IPS-18a (cell line): ENCODE measurements around the gene DEGS2.
"Not testable (repeated sequence)": the region's sequence is repeated elsewhere in the genome, so short reads cannot be mapped to it uniquely, and the experiment has no call there.

Experiments used
- H3K27ac ChIP-seq: one replicate; pipeline ENCODE4 v1.5.1; 2013; ENCODE audit warnings: low read length
- H3K27me3 ChIP-seq: one replicate; pipeline ENCODE4 v1.6.1; 2013; ENCODE audit warnings: mild to moderate bottlenecking, low read length; ENCODE audit not compliant: control insufficient read depth, insufficient read depth
- H3K36me3 ChIP-seq: one replicate; pipeline ENCODE4 v1.6.1; 2013; ENCODE audit warnings: low read depth, low read length; ENCODE audit not compliant: control insufficient read depth
- H3K4me1 ChIP-seq: one replicate; pipeline ENCODE4 v1.6.1; 2013; ENCODE audit warnings: low read depth, low read length; ENCODE audit not compliant: control insufficient read depth
- H3K4me3 ChIP-seq: one replicate; pipeline ENCODE4 v1.5.1; 2013; ENCODE audit warnings: low read length
- H3K9ac ChIP-seq: one replicate; pipeline ENCODE4 v1.6.1; 2013; ENCODE audit warnings: mild to moderate bottlenecking, low read length, moderate library complexity
- H3K9me3 ChIP-seq: one replicate; pipeline ENCODE4 v1.6.1; 2013; ENCODE audit warnings: low read depth, low read length; ENCODE audit not compliant: control insufficient read depth

Gene DEGS2

DNA sequence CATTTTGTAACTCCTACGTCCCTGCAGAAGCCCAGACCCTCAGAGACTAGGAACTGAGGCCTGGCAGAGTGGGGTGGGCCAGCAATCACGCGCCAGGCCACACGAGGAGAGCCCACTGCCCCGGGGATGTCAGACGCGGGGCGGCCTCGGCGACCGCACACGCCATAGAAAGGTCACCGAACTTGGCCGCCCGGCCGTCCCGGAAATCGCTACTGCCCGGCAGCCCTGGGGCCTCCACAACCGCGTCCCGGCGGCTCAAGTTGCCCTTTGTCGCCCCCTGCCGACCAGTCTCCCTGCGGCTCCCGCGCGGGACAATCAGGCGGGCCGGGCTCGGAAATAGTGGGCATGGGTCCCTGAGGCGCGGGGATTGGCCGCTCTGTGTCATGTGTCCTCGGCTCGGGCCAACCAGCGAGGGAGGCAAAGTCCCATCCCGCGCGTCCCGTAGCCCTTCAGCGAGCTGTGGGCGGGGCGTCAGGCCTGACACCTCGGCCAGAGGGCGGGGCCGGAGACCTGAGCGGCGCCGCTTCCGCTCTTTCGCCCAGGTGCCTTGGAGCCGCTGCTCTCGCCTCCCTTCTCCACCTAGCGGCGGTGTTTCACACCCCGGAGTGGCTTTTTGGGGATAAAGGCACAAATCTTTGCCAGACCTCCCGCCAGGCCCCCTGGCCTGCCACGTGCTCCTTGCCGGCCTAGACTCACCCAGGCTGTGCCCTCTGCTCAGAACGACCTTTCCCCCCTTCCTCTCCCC, 33.4 kb upstream of the DEGS2 start:
- H3K4me3 ChIP-seq, result peak overlapping the region; percentile 40
- H3K36me3 ChIP-seq, result no peaks in the 10 kb centered on the region
- peak overlapping the region; percentile 34 for H3K9ac ChIP-seq
- H3K27ac ChIP-seq, result no peak overlapping the region
- H3K9me3 ChIP-seq, result no peaks in the 10 kb centered on the region
- H3K4me1 ChIP-seq, result peaks cover 8% of the 10 kb centered on the region
- H3K27me3 ChIP-seq, result no peaks in the 10 kb centered on the region

DNA sequence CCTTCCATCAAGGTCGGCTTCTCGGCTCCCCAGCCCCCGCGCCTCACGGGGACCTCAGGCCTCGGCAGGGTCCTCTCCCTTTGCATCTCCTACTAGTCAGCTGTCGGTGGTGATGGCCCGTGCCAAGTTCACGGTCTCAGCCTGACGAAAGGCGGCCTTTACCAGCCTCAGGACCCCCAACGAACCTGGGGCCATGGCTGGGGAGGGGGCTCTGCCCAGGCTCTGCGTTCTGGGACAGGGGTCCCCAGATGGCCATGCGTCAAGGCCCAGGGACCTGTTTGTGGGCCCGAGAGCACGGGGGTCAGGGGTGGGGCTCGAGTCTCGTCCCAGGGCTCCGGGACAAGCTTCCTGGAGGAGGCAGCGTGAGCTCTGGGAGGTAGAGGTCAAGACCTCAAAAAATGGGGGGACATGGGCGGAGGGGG, 32.8 kb upstream of the DEGS2 start:
- H3K4me1 ChIP-seq, result peaks cover 8% of the 10 kb centered on the region
- H3K36me3 ChIP-seq, result no peaks in the 10 kb centered on the region
- no peaks in the 10 kb centered on the region for H3K9me3 ChIP-seq
- peak overlapping the region; percentile 40 for H3K4me3 ChIP-seq
- no peaks in the 10 kb centered on the region for H3K27me3 ChIP-seq
- peak overlapping the region; percentile 34 for H3K9ac ChIP-seq
- H3K27ac ChIP-seq, result no peak overlapping the region

- no peak overlapping the region for H3K4me3 ChIP-seq
- H3K27ac ChIP-seq, result no peak overlapping the region
- H3K36me3 ChIP-seq, result no peaks in the 10 kb centered on the region
- H3K9me3 ChIP-seq, result no peaks in the 10 kb centered on the region
- peaks cover 8% of the 10 kb centered on the region for H3K4me1 ChIP-seq
- no peak overlapping the region for H3K9ac ChIP-seq
- H3K27me3 ChIP-seq, result no peaks in the 10 kb centered on the region
These were observed 32.3 kb upstream of the DEGS2 start for GRCh38 chr14:100191584-100192249.

DNA sequence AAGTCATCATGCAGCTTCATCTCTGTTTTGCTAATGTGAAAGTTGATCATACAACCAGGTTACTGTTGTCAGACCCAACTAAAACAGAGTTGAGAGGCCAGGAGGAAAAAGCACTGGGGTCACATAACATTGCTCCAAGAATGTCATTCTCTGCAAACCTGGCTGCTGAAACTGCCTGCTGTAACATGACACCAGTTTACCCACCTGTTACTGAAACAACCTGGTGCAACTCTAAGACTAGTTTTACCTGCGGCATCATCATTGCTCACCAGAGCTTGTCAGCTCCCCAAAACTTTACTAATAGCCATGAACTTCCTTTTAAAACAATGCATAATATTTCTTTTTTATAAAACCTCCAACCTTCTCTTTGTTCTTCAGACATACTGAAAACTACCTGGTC, 30.7 kb upstream of the DEGS2 start:
- Histone ChIP-seq H3K9ac (no peak overlapping the region), H3K27me3 (no peaks in the 10 kb centered on the region), H3K9me3 (no peaks in the 10 kb centered on the region), H3K36me3 (no peaks in the 10 kb centered on the region), H3K27ac (no peak overlapping the region), H3K4me1 (peaks cover 8% of the 10 kb centered on the region), H3K4me3 (no peak overlapping the region)

GRCh38 chr14:100188392-100189030, 29.1 kb upstream of the DEGS2 start:
- no peaks in the 10 kb centered on the region for H3K36me3 ChIP-seq
- H3K9ac ChIP-seq, result no peak overlapping the region
- H3K27ac ChIP-seq, result no peak overlapping the region
- H3K4me1 ChIP-seq, result peaks cover 8% of the 10 kb centered on the region
- no peak overlapping the region for H3K4me3 ChIP-seq
- H3K9me3 ChIP-seq, result no peaks in the 10 kb centered on the region
- H3K27me3 ChIP-seq, result no peaks in the 10 kb centered on the region

- no peak overlapping the region for H3K4me3 ChIP-seq
- H3K9me3 ChIP-seq, result no peaks in the 10 kb centered on the region
- no peaks in the 10 kb centered on the region for H3K36me3 ChIP-seq
- H3K9ac ChIP-seq, result no peak overlapping the region
- H3K4me1 ChIP-seq, result peaks cover 2% of the 10 kb centered on the region
- H3K27me3 ChIP-seq, result no peaks in the 10 kb centered on the region
- H3K27ac ChIP-seq, result no peak overlapping the region
These were observed 27.9 kb upstream of the DEGS2 start for GRCh38 chr14:100187247-100187833.

DNA sequence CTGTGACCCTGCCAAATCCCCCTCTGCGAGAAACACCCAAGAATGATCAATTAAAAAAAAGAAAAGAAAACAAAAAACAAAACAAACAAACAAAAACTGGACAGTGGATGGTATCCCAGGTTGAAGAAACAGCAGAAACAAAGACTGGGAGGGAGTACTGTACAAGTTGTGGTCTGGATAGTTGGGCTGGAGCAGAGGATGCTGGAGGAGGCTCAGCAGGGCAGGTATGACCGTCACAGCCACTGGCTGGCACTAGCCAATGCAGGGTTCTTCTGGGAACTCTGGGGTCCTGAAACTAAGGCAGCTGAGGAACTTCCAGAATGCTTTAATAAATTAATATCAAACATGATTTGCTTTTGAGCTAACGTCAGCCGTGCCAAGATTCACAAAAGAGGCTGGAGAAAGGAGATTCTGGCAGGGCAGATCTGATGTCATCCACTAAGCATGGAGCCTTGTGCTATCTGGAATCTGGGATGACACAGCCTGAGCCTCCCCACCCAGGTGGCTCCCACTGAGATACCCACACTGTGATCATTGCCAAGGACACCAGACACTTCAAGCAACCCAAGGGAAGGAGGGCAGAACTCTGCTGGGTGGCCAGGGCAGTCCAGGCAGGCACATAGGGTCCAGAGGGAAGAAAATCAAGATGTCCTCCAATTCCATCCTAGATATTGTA, 22.6 kb upstream of the DEGS2 start:
- H3K9me3 ChIP-seq, H3K27ac ChIP-seq, H3K9ac ChIP-seq, H3K4me3 ChIP-seq, H3K27me3 ChIP-seq, H3K4me1 ChIP-seq, H3K36me3 ChIP-seq: not testable (repeated sequence)

- H3K27me3 ChIP-seq, H3K27ac ChIP-seq, H3K4me3 ChIP-seq, H3K9me3 ChIP-seq, H3K36me3 ChIP-seq, H3K4me1 ChIP-seq, H3K9ac ChIP-seq: not testable (repeated sequence)
These were observed 21.2 kb upstream of the DEGS2 start for GRCh38 chr14:100180671-100181070.

- Histone ChIP-seq H3K27me3 (no peaks in the 10 kb centered on the region), H3K4me3 (no peak overlapping the region), H3K9me3 (no peaks in the 10 kb centered on the region), H3K27ac (no peak overlapping the region), H3K9ac (no peak overlapping the region), H3K4me1 (no peaks in the 10 kb centered on the region), H3K36me3 (no peaks in the 10 kb centered on the region)
These were observed 19.2 kb upstream of the DEGS2 start for GRCh38 chr14:100178691-100179090.

GRCh38 chr14:100176811-100177327, 17.4 kb upstream of the DEGS2 start:
- no peaks in the 10 kb centered on the region for H3K4me1 ChIP-seq
- no peaks in the 10 kb centered on the region for H3K9me3 ChIP-seq
- no peak overlapping the region for H3K4me3 ChIP-seq
- no peak overlapping the region for H3K9ac ChIP-seq
- H3K27ac ChIP-seq, result no peak overlapping the region
- no peaks in the 10 kb centered on the region for H3K27me3 ChIP-seq
- no peaks in the 10 kb centered on the region for H3K36me3 ChIP-seq

GRCh38 chr14:100173353-100173752, 13.9 kb upstream of the DEGS2 start:
- no peak overlapping the region for H3K27ac ChIP-seq
- no peak overlapping the region for H3K4me3 ChIP-seq
- no peaks in the 10 kb centered on the region for H3K9me3 ChIP-seq
- no peaks in the 10 kb centered on the region for H3K27me3 ChIP-seq
- no peak overlapping the region for H3K9ac ChIP-seq
- H3K4me1 ChIP-seq, result no peaks in the 10 kb centered on the region
- H3K36me3 ChIP-seq, result no peaks in the 10 kb centered on the region
